HepG2 (cell line): ENCODE data around the gene IGFN1.

Source experiments
- CHD2 ChIP-seq: IDR thresholded peaks from 2 replicates; pipeline ENCODE4 v1.6.1; 2011; ENCODE audit warnings: low read depth, low read length, improper control_type of control experiment
- CTCF ChIP-seq: sonication (generic); formaldehyde crosslinking; IDR thresholded peaks from 2 replicates; pipeline ENCODE4 v1.5.0; 2020; ENCODE audit warnings: mild to moderate bottlenecking, missing genetic modification reagents, moderate library complexity

DNA sequence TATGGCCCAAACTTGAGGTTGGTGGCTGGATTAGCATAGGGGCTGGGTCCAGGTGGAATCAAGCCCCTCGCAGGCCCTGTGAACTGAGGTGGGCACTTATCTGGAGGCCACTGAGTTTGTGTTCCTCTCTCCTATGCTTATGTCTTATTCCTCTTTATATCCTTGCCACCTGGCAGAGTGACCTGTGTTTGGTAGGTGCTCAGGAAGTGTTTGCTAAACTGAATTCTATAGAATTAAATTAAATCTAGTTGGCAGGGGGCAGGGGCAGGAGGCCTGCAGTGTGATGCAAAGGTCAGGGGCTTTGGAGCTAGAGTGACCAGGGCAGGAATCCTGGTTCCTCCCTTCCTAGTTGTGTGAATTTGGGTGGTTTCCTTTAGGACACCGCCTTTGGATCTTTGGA lies 35.3 kb upstream of the IGFN1 start:
- TF ChIP-seq CTCF (no peak), CHD2 (no peak)
